GM18505 (cell line): ENCODE results near the gene MAPK7.

ENCODE experiments used
- ATAC-seq: cut with Tn5 transposase; IDR thresholded peaks from one replicate; pipeline ENCODE4 v1.9.1; 2021; ENCODE audit not compliant: unreplicated experiment
- POLR2A ChIP-seq: IDR thresholded peaks from 4 replicates; pipeline ENCODE4 v1.6.1; 2011; ENCODE audit warnings: borderline replicate concordance; ENCODE audit not compliant: insufficient read depth, insufficient read length; ENCODE audit errors: extremely low read depth

The MAPK7 gene

GRCh38 chr17:19338031-19338990, 40.0 kb upstream of the MAPK7 start:
- no peak for TF ChIP-seq POLR2A
- no peak for ATAC-seq

GRCh38 chr17:19339341-19339815, 38.9 kb upstream of the MAPK7 start:
- TF ChIP-seq POLR2A = no peak
- ATAC-seq = no peak

GRCh38 chr17:19341211-19341631, 37.1 kb upstream of the MAPK7 start:
- no peak for ATAC-seq
- no peak for TF ChIP-seq POLR2A

GRCh38 chr17:19341641-19342610, 36.4 kb upstream of the MAPK7 start:
- TF ChIP-seq POLR2A = no peak
- ATAC-seq = no peak

- ATAC-seq = no peak
- TF ChIP-seq POLR2A = no peak
These were observed 35.6 kb upstream of the MAPK7 start for GRCh38 chr17:19342611-19343255.

- ATAC-seq = no peak
These were observed 35.1 kb upstream of the MAPK7 start for GRCh38 chr17:19343256-19343630.

GRCh38 chr17:19343671-19344151, 34.6 kb upstream of the MAPK7 start:
- ATAC-seq = no peak

More at GRCh38 chr17:19343256-19343630, 35.1 kb upstream of the MAPK7 start:
- no peak for TF ChIP-seq POLR2A

GRCh38 chr17:19344311-19345066, 33.8 kb upstream of the MAPK7 start:
- TF ChIP-seq POLR2A = no peak
- ATAC-seq = no peak

More at GRCh38 chr17:19343671-19344151, 34.6 kb upstream of the MAPK7 start:
- no peak for TF ChIP-seq POLR2A

GRCh38 chr17:19345067-19345460, 33.2 kb upstream of the MAPK7 start:
- TF ChIP-seq POLR2A = no peak
- no peak for ATAC-seq

GRCh38 chr17:19345486-19346350, 32.6 kb upstream of the MAPK7 start:
- no peak for ATAC-seq
- TF ChIP-seq POLR2A = no peak
